ENCODE measurements around the gene TRMT1L.

DNA sequence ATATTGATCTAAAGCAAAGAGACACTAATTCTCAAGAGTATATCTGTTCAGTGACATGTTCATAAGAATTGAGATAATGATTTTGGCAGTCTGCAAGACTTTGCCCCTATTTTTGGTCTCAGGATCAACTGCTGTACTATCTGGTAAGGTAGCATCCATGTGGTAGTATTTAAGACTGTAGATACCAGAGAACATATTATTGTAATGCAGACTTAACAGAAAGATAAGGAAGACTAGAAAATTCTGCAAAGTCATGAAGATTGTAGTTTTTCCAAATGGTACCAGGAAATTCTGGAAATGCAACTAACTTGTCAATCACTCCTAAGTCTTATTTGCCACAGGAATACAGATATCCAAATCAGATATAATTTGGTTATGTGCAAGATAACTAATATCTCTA, 76.3 kb downstream of the TRMT1L start:
- TF ChIP-seq, protein P1, sequence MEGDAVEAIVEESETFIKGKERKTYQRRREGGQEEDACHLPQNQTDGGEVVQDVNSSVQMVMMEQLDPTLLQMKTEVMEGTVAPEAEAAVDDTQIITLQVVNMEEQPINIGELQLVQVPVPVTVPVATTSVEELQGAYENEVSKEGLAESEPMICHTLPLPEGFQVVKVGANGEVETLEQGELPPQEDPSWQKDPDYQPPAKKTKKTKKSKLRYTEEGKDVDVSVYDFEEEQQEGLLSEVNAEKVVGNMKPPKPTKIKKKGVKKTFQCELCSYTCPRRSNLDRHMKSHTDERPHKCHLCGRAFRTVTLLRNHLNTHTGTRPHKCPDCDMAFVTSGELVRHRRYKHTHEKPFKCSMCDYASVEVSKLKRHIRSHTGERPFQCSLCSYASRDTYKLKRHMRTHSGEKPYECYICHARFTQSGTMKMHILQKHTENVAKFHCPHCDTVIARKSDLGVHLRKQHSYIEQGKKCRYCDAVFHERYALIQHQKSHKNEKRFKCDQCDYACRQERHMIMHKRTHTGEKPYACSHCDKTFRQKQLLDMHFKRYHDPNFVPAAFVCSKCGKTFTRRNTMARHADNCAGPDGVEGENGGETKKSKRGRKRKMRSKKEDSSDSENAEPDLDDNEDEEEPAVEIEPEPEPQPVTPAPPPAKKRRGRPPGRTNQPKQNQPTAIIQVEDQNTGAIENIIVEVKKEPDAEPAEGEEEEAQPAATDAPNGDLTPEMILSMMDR (conservative IDR thresholded peaks at IDR 0.05 in 1 of 2, IDR thresholded peaks at IDR 0.05 in 1 of 2; ENCODE audit: low read depth in 1 of 2, low read length in 2 of 2) = no peak
- no peak for TF ChIP-seq EZH2 (IDR thresholded peaks at IDR 0.05; ENCODE audit: low read length, missing control alignments)
